ENCODE results near the gene SLC39A6. TPM values are rescaled to one million over a fixed set of nuclear protein-coding genes. Genes with fewer than 3 reads are reported as not detected.

SLC39A6 gene
- total RNA-seq, 2 experiments from 2014 or later, result 22.9 to 24.8 TPM

- H3K27ac Mint-ChIP-seq, result no peak overlapping the region
- H3K9me3 Mint-ChIP-seq, result no peaks in the 10 kb centered on the region
- H3K4me1 Mint-ChIP-seq, result peaks cover 23% of the 10 kb centered on the region
- POLR2A ChIA-PET, result no interaction called here
- no peaks in the 10 kb centered on the region for H3K27me3 Mint-ChIP-seq
- CTCF ChIA-PET, result no interaction called here
- DNase-seq, result no peak
- peaks cover 66% of the 10 kb centered on the region for H3K36me3 Mint-ChIP-seq (ENCODE audit: low read depth)
- no peak overlapping the region for H3K4me3 Mint-ChIP-seq
Observed at GRCh38 chr18:36155851-36156757, 27.0 kb upstream of the SLC39A6 start.

DNA sequence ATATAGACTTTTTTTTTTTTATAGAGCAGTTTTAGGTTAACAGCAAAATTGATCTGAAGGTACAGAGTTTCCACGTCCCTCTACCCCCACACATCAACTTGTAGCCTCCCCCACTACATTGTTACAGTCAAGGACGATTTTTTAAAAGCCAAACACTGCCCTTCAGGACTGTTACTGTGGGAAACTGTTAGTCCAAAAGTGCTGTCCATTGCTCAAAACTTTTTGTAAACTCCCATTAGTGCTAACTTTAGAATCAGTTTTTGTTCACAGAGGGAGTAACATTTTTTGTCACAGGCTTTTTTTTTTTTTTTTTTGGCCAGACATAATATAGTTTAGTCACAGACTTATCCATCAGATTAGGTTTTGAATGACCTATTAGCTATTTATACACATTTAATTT lies 24.6 kb upstream of the SLC39A6 start:
- Mint-ChIP-seq H3K27ac (no peak overlapping the region), H3K36me3 (ENCODE audit: low read depth) (peaks cover 67% of the 10 kb centered on the region), H3K4me1 (peaks cover 22% of the 10 kb centered on the region), H3K9me3 (no peaks in the 10 kb centered on the region), H3K27me3 (no peaks in the 10 kb centered on the region), H3K4me3 (no peak overlapping the region)
- DNase-seq, result no peak
- ChIA-PET POLR2A (no interaction called here), CTCF (no interaction called here)

DNA sequence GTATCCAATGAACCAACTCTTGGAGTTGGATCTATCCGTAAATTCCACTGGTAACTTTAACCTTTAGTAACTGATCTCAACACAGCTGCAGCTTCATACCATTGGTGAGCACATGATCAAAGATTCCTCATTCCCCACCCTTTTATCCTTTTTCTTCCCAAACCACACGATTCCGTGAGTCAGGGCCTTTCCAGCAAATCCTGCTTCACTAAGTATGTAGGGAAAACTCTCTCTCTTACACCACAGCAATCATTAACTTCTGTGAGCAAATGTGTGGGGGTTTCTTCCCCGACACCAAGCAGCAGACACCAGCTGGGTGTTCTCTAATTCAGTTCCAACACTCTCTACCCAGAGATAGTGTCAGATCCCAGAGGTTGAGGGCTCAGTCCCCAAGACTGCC lies 24.1 kb upstream of the SLC39A6 start:
- Mint-ChIP-seq H3K4me3 (no peak overlapping the region), H3K4me1 (peaks cover 20% of the 10 kb centered on the region), H3K36me3 (ENCODE audit: low read depth) (peaks cover 65% of the 10 kb centered on the region), H3K9me3 (no peaks in the 10 kb centered on the region), H3K27me3 (no peaks in the 10 kb centered on the region), H3K27ac (peak overlapping the region; percentile 9)
- POLR2A ChIA-PET, result no interaction called here
- CTCF ChIA-PET, result no interaction called here
- DNase-seq, result no peak

DNA sequence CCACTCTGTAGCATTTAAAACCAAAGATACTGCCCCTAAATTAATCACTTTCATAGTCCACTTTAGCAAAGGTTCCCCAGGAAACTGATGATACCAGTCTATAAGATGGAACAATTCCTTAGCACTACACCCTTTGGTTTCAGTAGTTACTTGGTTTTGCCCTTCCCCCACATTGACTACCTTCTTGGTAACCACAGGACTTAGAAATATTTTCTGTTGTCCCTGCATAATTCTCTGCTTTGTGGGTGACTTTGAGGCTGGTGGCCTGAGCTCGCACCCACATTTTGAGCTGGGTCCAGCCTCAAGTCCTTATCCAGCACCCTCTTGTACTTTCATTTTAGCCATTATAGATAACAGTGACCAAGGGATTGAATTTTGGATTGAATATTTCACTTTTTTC lies 23.6 kb upstream of the SLC39A6 start:
- Mint-ChIP-seq H3K27ac (peak overlapping the region; percentile 9), H3K36me3 (ENCODE audit: low read depth) (peaks cover 66% of the 10 kb centered on the region)

GRCh38 chr18:36149514-36150289 lies 20.6 kb upstream of the SLC39A6 start:
- DNase-seq, result no peak
- CTCF ChIA-PET, result interaction anchor here (1.3 kb wide), 1 partner anchor 76 kb away, joined by 3 read pairs; no protein-coding TSS in a partner anchor

More for the DNA sequence above, 23.6 kb upstream of the SLC39A6 start:
- H3K27me3 Mint-ChIP-seq, result no peaks in the 10 kb centered on the region
- no peak for DNase-seq
- POLR2A ChIA-PET, result no interaction called here
- H3K4me1 Mint-ChIP-seq, result peaks cover 20% of the 10 kb centered on the region
- no peaks in the 10 kb centered on the region for H3K9me3 Mint-ChIP-seq
- H3K4me3 Mint-ChIP-seq, result no peak overlapping the region
- CTCF ChIA-PET, result no interaction called here

DNA sequence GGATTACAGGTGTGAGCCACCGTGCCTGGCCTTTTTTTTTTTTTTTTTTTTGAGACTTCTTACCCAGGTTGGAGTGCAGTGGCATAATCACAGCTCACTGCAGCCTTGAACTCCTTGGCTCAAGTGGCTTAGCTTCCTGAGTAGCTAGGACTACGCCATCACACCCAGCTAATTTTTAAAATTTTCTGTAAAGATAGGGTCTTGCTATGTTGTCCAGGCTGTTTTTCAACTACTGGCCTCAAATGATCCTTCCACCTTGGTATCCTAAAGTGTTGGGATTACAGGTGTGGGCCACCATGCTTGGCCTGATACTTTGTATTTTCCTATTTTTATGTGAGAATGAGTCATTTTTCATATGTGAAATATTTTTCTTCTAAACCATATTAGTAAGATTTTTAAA lies 14.3 kb upstream of the SLC39A6 start:
- ChIA-PET POLR2A (no interaction called here), CTCF (interaction anchor here (0.8 to 1.4 kb wide), 2 partner anchors 13 to 14 kb away, joined by 3 to 5 read pairs; partner anchors contain the start of genes ELP2 and SLC39A6)
- Mint-ChIP-seq H3K4me1 (peaks cover 8% of the 10 kb centered on the region), H3K9me3 (no peaks in the 10 kb centered on the region), H3K36me3 (ENCODE audit: low read depth) (peaks cover 65% of the 10 kb centered on the region), H3K27ac (no peak overlapping the region), H3K27me3 (no peaks in the 10 kb centered on the region), H3K4me3 (no peak overlapping the region)
- DNase-seq, result no peak

More at GRCh38 chr18:36149514-36150289, 20.6 kb upstream of the SLC39A6 start:
- no peaks in the 10 kb centered on the region for H3K27me3 Mint-ChIP-seq
- peaks cover 17% of the 10 kb centered on the region for H3K4me1 Mint-ChIP-seq
- POLR2A ChIA-PET, result interaction anchor here (1.0 kb wide), 1 partner anchor 10 kb away, joined by 3 read pairs; no protein-coding TSS in a partner anchor
- H3K4me3 Mint-ChIP-seq, result no peak overlapping the region
- H3K27ac Mint-ChIP-seq, result no peak overlapping the region
- H3K9me3 Mint-ChIP-seq, result no peaks in the 10 kb centered on the region
- peaks cover 65% of the 10 kb centered on the region for H3K36me3 Mint-ChIP-seq (ENCODE audit: low read depth)

- no peaks in the 10 kb centered on the region for H3K27me3 Mint-ChIP-seq
- CTCF ChIA-PET, result interaction anchor here (1.4 kb wide), 1 partner anchor 14 kb away, joined by 5 read pairs; the partner anchor contains the start of genes ELP2 and SLC39A6
- POLR2A ChIA-PET, result no interaction called here
Observed at GRCh38 chr18:36142751-36143150, 13.6 kb upstream of the SLC39A6 start.

GRCh38 chr18:36141576-36141975 lies 12.4 kb upstream of the SLC39A6 start:
- H3K4me1 Mint-ChIP-seq, result peaks cover 8% of the 10 kb centered on the region
- no peak overlapping the region for H3K4me3 Mint-ChIP-seq
- ChIA-PET POLR2A (interaction anchor here (3.4 kb wide), 1 partner anchor 12 kb away, joined by 21 read pairs; the partner anchor contains the start of genes ELP2 and SLC39A6), CTCF (interaction anchor here (0.7 kb wide), 1 partner anchor 85 kb away, joined by 3 read pairs; no protein-coding TSS in a partner anchor)
- H3K27me3 Mint-ChIP-seq, result no peaks in the 10 kb centered on the region
- peaks cover 66% of the 10 kb centered on the region for H3K36me3 Mint-ChIP-seq (ENCODE audit: low read depth)
- no peaks in the 10 kb centered on the region for H3K9me3 Mint-ChIP-seq
- H3K27ac Mint-ChIP-seq, result no peak overlapping the region
- DNase-seq, result no peak

More at GRCh38 chr18:36142751-36143150, 13.6 kb upstream of the SLC39A6 start:
- Mint-ChIP-seq H3K27ac (no peak overlapping the region), H3K4me1 (peaks cover 8% of the 10 kb centered on the region), H3K4me3 (no peak overlapping the region), H3K9me3 (no peaks in the 10 kb centered on the region), H3K36me3 (ENCODE audit: low read depth) (peaks cover 64% of the 10 kb centered on the region)
- no peak for DNase-seq

GRCh38 chr18:36139245-36139644 lies 10.1 kb upstream of the SLC39A6 start:
- no peak overlapping the region for H3K27ac Mint-ChIP-seq
- peaks cover 54% of the 10 kb centered on the region for H3K36me3 Mint-ChIP-seq (ENCODE audit: low read depth)
- peaks cover 10% of the 10 kb centered on the region for H3K4me1 Mint-ChIP-seq
- H3K27me3 Mint-ChIP-seq, result no peaks in the 10 kb centered on the region
- no peak for DNase-seq
- no peaks in the 10 kb centered on the region for H3K9me3 Mint-ChIP-seq
- ChIA-PET POLR2A (interaction anchor here (1.5 to 3.4 kb wide), 2 partner anchors 10 kb away, joined by 3 to 21 read pairs; partner anchors contain the start of genes ELP2 and SLC39A6), CTCF (interaction anchor here (0.5 to 0.9 kb wide), 3 partner anchors 9 to 65 kb away, joined by 3 read pairs; no protein-coding TSS in a partner anchor)
- no peak overlapping the region for H3K4me3 Mint-ChIP-seq

DNA sequence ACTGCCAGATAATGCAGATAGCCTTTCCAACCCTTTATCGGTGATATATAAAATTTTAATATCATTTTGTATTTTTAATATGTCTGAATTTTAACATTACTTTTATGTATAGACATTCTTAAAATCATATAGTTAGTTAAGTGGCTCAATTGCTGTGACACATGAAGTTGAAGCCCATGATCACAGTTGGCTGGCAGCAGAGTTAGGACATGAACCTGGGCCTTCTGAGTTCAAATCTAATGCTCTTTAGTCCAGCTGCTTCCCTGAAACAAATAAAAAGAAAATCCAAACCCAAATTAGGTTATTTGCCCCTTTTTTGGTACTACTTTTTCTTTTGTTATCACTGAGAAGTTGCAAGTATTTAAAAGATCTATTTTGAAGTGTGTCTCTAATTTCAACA lies 6.1 kb upstream of the SLC39A6 start:
- DNase-seq, result no peak
- H3K27me3 Mint-ChIP-seq, result no peaks in the 10 kb centered on the region
- H3K9me3 Mint-ChIP-seq, result no peaks in the 10 kb centered on the region
- ChIA-PET POLR2A (no interaction called here), CTCF (no interaction called here)
- no peak overlapping the region for H3K27ac Mint-ChIP-seq
- H3K36me3 Mint-ChIP-seq (ENCODE audit: low read depth), result peaks cover 49% of the 10 kb centered on the region
- no peak overlapping the region for H3K4me3 Mint-ChIP-seq
- peaks cover 29% of the 10 kb centered on the region for H3K4me1 Mint-ChIP-seq

DNA sequence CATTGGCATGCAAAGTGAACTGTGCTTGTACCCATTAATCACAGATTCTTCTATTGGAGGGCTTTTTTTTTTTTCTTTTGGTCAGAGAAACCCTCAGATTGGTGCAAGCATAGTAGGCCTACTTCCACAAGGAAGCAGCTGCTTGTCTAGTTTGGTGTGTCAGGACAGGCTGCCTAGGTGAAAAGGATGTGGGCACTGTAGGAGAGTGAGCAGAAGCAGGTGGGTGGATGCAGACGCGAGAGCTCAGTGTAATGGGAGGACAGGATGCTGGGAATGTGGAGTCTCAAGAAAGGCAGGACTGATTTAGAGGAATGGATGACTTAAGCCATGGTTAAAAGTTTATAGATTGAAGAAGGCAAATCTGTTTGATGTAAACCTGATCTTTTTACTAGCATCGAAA lies 3.6 kb upstream of the SLC39A6 start:
- H3K4me1 Mint-ChIP-seq, result peaks cover 38% of the 10 kb centered on the region
- ChIA-PET CTCF (no interaction called here), POLR2A (no interaction called here)
- H3K9me3 Mint-ChIP-seq, result no peaks in the 10 kb centered on the region
- DNase-seq, result no peak
- peaks cover 36% of the 10 kb centered on the region for H3K36me3 Mint-ChIP-seq (ENCODE audit: low read depth)
- no peaks in the 10 kb centered on the region for H3K27me3 Mint-ChIP-seq
- H3K4me3 Mint-ChIP-seq, result no peak overlapping the region
- H3K27ac Mint-ChIP-seq, result peak overlapping the region; percentile 14

- POLR2A ChIA-PET, result no interaction called here
- Mint-ChIP-seq H3K27me3 (no peaks in the 10 kb centered on the region), H3K4me1 (peaks cover 44% of the 10 kb centered on the region)
Observed at GRCh38 chr18:36131692-36132483, 2.7 kb upstream of the SLC39A6 start.

More at GRCh38 chr18:36131692-36132483, 2.7 kb upstream of the SLC39A6 start:
- CTCF ChIA-PET, result interaction anchor here (1.0 to 2.1 kb wide), 2 partner anchors 29 to 36 kb away, joined by 3 to 6 read pairs; no protein-coding TSS in a partner anchor
- no peak overlapping the region for H3K27ac Mint-ChIP-seq
- no peaks in the 10 kb centered on the region for H3K9me3 Mint-ChIP-seq
- H3K4me3 Mint-ChIP-seq, result peak overlapping the region; percentile 43
- DNase-seq, result no peak
- H3K36me3 Mint-ChIP-seq (ENCODE audit: low read depth), result peaks cover 30% of the 10 kb centered on the region

All from activated CD4-positive, alpha-beta memory T cell treated with anti-CD3 and anti-CD28 coated beads, Interleukin-2, amount 10 ng/mL, durations not matched to agents 7 days and 5 days (primary cell).